Tibial artery (tissue), 4 donors: Measurements from ENCODE around the gene ADCY1.
A peak's percentile ranks its signal among the peaks of the same experiment; 100 is the strongest.

Source experiments
- DNase-seq, 2 donors: peaks; one replicate each; pipeline ENCODE4 v3.0.0-alpha.2; 2019
- H3K27ac ChIP-seq, 2 donors: fragments of 200-600 bp; sonication (generic) in 1 of 2; 1 replicate in 1 of 2; 2 replicates in 1 of 2; pipeline ENCODE4 v1.5.1; 2018 to 2019; ENCODE audit warnings: mild to moderate bottlenecking in 1 of 2
- H3K27me3 ChIP-seq, 2 donors: fragments of 200-600 bp; sonication (generic) in 1 of 2; one replicate each; pipeline versions ENCODE4 v1.5.1 to v1.6.0; 2016 to 2019
- H3K36me3 ChIP-seq, 3 donors: fragments of 200-600 bp; sonication (generic) in 2 of 3; one replicate each; pipeline ENCODE4 v1.5.1; 2016 to 2019; ENCODE audit warnings: mild to moderate bottlenecking in 2 of 3
- H3K4me1 ChIP-seq, 4 donors: fragments of 200-600 bp; sonication (generic) in 2 of 4; 1 replicate in 3 of 4; 2 replicates in 1 of 4; pipeline ENCODE4 v1.5.1; 2016 to 2019
- H3K4me3 ChIP-seq, 2 donors: fragments of 200-600 bp; sonication (generic) in 1 of 2; 1 replicate in 1 of 2; 2 replicates in 1 of 2; pipeline ENCODE4 v1.5.1; 2018 to 2019; ENCODE audit warnings: mild to moderate bottlenecking in 2 of 2
- H3K9me3 ChIP-seq, 3 donors: fragments of 200-600 bp; sonication (generic) in 1 of 3; one replicate each; pipeline ENCODE4 v1.5.1; 2016 to 2019
- intact Hi-C: fragments of 100-400 bp; cut with DNase I; formaldehyde crosslinking; loops from one replicate; pipeline ENCODE4 v1.15.0; 2023; ENCODE audit warnings: low total_unique reads
- TF ChIP-seq, protein P1 (sequence below), 2 experiments: fragments of 200-600 bp in 1 of 2; fragments of 450-650 bp in 1 of 2; IDR thresholded peaks; one replicate each; pipeline ENCODE4 v1.5.1; 2017 to 2019; ENCODE audit warnings: antibody characterized with exemption in 2 of 2, mild to moderate bottlenecking in 1 of 2, moderate library complexity in 1 of 2

ADCY1 gene

GRCh38 chr7:45586542-45587520 lies 12.7 kb downstream of the ADCY1 start:
- Histone ChIP-seq H3K27ac (no peak overlapping the region), H3K27me3 (no peaks in the 10 kb centered on the region), H3K9me3 (no peaks in the 10 kb centered on the region), H3K4me3 (no peak overlapping the region), H3K4me1 (peaks cover 0 to 3% (median 0%) of the 10 kb centered on the region in 4 donors), H3K36me3 (no peaks in the 10 kb centered on the region)
- TF ChIP-seq, protein P1, sequence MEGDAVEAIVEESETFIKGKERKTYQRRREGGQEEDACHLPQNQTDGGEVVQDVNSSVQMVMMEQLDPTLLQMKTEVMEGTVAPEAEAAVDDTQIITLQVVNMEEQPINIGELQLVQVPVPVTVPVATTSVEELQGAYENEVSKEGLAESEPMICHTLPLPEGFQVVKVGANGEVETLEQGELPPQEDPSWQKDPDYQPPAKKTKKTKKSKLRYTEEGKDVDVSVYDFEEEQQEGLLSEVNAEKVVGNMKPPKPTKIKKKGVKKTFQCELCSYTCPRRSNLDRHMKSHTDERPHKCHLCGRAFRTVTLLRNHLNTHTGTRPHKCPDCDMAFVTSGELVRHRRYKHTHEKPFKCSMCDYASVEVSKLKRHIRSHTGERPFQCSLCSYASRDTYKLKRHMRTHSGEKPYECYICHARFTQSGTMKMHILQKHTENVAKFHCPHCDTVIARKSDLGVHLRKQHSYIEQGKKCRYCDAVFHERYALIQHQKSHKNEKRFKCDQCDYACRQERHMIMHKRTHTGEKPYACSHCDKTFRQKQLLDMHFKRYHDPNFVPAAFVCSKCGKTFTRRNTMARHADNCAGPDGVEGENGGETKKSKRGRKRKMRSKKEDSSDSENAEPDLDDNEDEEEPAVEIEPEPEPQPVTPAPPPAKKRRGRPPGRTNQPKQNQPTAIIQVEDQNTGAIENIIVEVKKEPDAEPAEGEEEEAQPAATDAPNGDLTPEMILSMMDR (IDR thresholded peaks at IDR 0.05): no peak
- intact Hi-C loops: no loop called here
- peak in 1 of 2 donors; percentile 41 for DNase-seq

GRCh38 chr7:45588466-45588865 lies 14.3 kb downstream of the ADCY1 start:
- no peak overlapping the region for H3K27ac ChIP-seq
- H3K36me3 ChIP-seq: no peaks in the 10 kb centered on the region
- H3K9me3 ChIP-seq: no peaks in the 10 kb centered on the region
- peak in 1 of 2 donors; percentile 20 for DNase-seq
- H3K4me3 ChIP-seq: no peak overlapping the region
- TF ChIP-seq, protein P1 (IDR thresholded peaks at IDR 0.05): no peak
- peaks cover 0 to 3% (median 0%) of the 10 kb centered on the region in 4 donors for H3K4me1 ChIP-seq
- intact Hi-C loops: no loop called here
- no peaks in the 10 kb centered on the region for H3K27me3 ChIP-seq

DNA sequence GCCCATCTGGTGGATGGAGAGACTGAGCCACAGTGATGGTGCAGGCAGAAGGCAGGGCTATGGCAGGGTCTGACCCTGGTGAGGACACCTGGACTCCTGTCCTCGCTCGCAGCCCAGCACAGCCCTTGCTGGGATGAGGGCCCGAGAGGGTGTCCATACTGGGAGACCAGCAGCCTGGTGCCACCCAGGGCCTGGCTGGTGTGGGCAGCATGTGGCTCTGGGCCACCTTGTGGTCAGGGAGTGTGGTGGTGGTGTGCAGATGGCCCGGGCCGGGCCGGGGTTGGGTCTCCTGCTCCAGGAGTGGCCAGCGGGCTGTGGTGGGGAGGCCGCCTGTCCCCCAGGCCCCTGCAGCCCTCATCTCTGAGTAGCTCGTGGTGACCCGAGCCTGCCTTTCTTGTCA lies 14.9 kb downstream of the ADCY1 start:
- intact Hi-C loops: no loop called here
- H3K36me3 ChIP-seq: no peaks in the 10 kb centered on the region
- no peaks in the 10 kb centered on the region for H3K27me3 ChIP-seq
- peaks cover 0 to 3% (median 0%) of the 10 kb centered on the region in 4 donors for H3K4me1 ChIP-seq
- peak in 1 of 2 donors; percentile 53 for DNase-seq
- H3K9me3 ChIP-seq: no peaks in the 10 kb centered on the region
- TF ChIP-seq, protein P1 (IDR thresholded peaks at IDR 0.05): no peak
- no peak overlapping the region for H3K27ac ChIP-seq
- no peak overlapping the region for H3K4me3 ChIP-seq

DNA sequence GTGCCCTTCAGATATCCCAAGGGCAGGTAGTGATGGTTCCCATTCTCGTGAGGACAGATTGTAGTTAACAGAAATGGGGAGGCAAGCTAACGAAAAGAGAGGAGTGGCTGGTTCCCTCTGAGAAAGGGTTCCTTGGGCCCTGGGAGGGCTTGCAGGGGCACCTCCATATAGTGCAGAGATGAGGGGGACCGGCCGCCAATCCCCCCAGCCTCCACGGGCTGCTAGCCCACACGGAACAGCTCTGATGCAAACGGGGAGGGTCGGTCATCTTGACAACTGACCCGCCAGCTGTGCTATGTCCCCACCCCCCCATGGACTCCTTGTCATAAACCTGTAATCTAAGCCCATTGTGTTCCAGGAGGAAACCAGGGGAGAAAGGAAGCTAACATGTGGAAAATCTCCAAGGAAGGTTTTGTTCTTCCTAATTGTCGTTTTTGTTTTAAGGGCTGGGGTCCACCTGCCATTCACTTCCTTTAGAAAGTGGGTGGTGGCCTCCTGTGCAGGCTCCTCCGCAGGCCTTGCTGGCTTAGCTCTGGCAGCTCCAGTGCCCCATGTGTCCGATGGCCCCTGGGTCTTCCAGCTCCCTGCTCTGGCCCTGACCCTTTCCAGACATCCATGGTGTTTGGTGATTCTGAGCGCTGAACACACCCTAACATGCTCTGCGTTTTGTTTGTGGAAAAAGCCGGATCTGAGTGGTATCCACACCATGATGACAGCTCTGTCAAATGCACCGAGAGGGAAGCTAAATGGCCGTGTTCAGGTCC lies 15.9 kb downstream of the ADCY1 start:
- no peaks in the 10 kb centered on the region for H3K36me3 ChIP-seq
- no peaks in the 10 kb centered on the region for H3K27me3 ChIP-seq
- intact Hi-C loops: no loop called here
- H3K27ac ChIP-seq: no peak overlapping the region
- no peaks in the 10 kb centered on the region for H3K9me3 ChIP-seq
- no peaks in the 10 kb centered on the region for H3K4me1 ChIP-seq
- TF ChIP-seq, protein P1 (IDR thresholded peaks at IDR 0.05): no peak
- peak in 1 of 2 donors; percentile 37 for DNase-seq
- no peak overlapping the region for H3K4me3 ChIP-seq

GRCh38 chr7:45590679-45591057 lies 16.5 kb downstream of the ADCY1 start:
- DNase-seq: no peak

More at GRCh38 chr7:45590679-45591057, 16.5 kb downstream of the ADCY1 start:
- no peaks in the 10 kb centered on the region for H3K9me3 ChIP-seq
- TF ChIP-seq, protein P1 (IDR thresholded peaks at IDR 0.05): no peak
- H3K4me3 ChIP-seq: no peak overlapping the region
- intact Hi-C loops: no loop called here
- H3K27ac ChIP-seq: no peak overlapping the region
- H3K4me1 ChIP-seq: no peaks in the 10 kb centered on the region
- H3K36me3 ChIP-seq: no peaks in the 10 kb centered on the region
- no peaks in the 10 kb centered on the region for H3K27me3 ChIP-seq
